HG02642 (cell line): ENCODE results near the gene ADGRA1.

Experiments used
- ATAC-seq: cut with Tn5 transposase; IDR thresholded peaks from one replicate; pipeline ENCODE4 v1.9.1; 2021; ENCODE audit warnings: mild to moderate bottlenecking; ENCODE audit not compliant: unreplicated experiment, poor library complexity

ADGRA1 gene

GRCh38 chr10:133123746-133124356 is 36.1 kb downstream of the ADGRA1 start:
- no peak for ATAC-seq

GRCh38 chr10:133124357-133125211 is 36.9 kb downstream of the ADGRA1 start:
- ATAC-seq: no peak

- no peak for ATAC-seq
Observed at GRCh38 chr10:133125901-133126300, 38.2 kb downstream of the ADGRA1 start.

- ATAC-seq: no peak
Observed at GRCh38 chr10:133126431-133127290, 38.9 kb downstream of the ADGRA1 start.

- no peak for ATAC-seq
Observed at GRCh38 chr10:133127291-133128125, 39.8 kb downstream of the ADGRA1 start.

GRCh38 chr10:133128126-133129070 is 40.7 kb downstream of the ADGRA1 start:
- no peak for ATAC-seq

- no peak for ATAC-seq
Observed at GRCh38 chr10:133129071-133129858, 41.5 kb downstream of the ADGRA1 start.

GRCh38 chr10:133129859-133130495 is 42.3 kb downstream of the ADGRA1 start:
- no peak for ATAC-seq

GRCh38 chr10:133130602-133131001 is 42.9 kb downstream of the ADGRA1 start:
- ATAC-seq: no peak

GRCh38 chr10:133131053-133131452 is 43.3 kb downstream of the ADGRA1 start:
- no peak for ATAC-seq

- no peak for ATAC-seq
Observed at GRCh38 chr10:133131734-133132472, 44.2 kb downstream of the ADGRA1 start.

- no peak for ATAC-seq
Observed at GRCh38 chr10:133132473-133133291, 45.0 kb downstream of the ADGRA1 start.

- no peak for ATAC-seq
Observed at GRCh38 chr10:133133471-133134231, 45.9 kb downstream of the ADGRA1 start.

GRCh38 chr10:133134411-133135115 is 46.8 kb downstream of the ADGRA1 start:
- no peak for ATAC-seq

GRCh38 chr10:133135116-133135465 is 47.4 kb downstream of the ADGRA1 start:
- no peak for ATAC-seq
